GM21381 (cell line): ENCODE results near the gene ERBB2.
"Not testable (repeated sequence)": the region's sequence is repeated elsewhere in the genome, so short reads cannot be mapped to it uniquely, and the experiment has no call there.

Experiments
- ATAC-seq: cut with Tn5 transposase; IDR thresholded peaks from one replicate; pipeline ENCODE4 v1.9.1; 2021; ENCODE audit warnings: mild to moderate bottlenecking, moderate library complexity; ENCODE audit not compliant: unreplicated experiment

ERBB2 gene

DNA sequence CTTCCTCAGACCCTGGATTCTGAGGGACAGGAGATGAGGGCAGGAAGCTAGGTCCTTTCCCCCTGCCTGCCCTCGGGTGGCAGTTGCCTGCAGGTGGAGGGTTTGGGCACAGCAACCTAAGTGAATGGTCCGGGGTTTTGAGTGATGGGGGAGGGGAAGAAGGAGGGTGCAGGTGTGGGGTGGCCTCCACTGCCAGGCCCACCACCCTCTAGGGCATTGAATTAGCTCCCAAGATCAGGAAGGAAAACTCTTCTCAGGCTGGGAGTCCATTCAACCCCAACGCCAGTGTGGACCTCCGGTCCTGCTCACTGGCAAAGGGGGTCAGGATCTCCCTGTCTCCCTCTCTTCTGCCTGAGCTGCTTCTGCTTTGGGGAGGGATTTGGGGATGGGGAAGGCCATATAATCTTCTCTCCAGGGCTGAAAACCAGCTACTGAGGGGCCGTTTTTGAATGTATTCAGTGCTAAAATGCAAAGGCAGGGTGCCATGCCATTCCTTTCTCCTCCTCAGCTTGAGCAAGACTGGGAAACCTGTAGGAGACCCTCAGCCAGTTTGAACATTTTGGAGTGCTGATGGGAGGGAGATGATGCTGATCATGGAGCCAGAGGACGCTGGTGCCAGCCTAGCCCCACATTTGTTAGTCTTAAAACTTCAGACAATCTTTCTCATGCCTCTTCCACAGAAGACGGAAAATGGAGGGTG lies 56.7 kb downstream of the ERBB2 start:
- ATAC-seq = no peak

DNA sequence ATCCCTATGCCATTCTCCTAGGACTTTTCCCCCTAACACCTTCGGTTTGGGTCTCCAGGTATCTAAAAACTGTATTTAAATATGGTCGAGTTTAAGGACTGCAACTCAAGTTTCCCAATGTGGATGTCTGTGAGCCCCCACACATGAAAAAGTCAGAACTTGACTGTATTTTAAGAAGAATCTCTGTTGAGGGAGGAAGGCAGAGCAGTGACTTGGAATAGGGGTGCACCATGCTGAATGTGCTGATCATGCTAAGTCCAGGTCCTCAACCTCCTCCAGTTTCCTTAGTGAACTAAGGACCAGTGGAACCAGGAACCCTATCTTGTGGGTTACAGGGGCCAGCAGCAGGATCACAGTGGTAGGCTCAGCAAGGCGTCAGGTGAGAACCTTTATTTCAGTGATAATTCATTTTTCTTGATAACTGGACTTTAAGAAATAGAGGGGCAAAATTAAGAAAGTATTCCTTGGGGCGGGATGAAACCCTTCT lies 57.4 kb downstream of the ERBB2 start:
- ATAC-seq = no peak

DNA sequence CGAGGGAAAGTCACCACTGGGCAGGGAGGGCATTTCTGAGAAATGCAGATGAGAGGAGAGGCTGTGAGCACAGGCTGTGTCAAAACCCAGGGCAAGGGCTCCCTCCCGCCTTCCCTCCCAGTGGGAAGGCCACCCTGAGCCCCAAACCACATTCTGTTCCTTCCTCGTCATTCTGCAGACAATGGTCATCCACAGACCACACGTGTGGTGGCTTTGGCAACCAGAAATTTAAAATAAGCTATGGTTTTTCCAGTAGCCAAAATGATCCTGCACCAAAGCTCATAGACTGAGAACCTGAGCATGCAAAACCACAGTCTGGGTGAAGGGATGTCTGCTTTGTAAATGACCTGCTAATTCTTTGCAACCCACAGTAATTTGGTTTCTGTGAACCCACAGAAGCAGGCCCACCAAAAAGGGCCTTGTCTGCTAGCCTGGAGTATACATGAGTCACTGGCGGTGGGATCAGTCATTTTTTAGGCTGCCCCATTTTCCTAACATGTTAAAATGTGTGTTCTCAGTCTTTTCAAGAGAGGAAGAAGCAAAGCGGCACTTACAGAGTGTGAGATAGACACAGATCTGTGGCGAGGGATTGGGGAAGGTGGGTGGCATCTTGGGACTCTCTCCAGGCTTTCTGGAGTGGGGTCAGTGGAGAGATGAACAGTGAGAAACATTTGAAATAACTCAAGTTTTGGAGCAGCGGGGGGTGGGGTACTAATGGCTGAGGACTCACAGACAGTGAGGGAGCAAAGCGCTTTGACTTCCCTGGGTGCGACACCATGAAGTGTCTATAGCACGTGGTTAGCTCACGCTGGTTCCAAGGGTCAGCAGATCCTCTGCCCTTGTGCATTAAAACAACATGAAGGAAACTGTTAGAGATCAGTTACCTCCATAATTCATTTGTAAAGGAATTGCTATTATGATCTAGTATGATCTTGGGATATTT lies 58.3 kb downstream of the ERBB2 start:
- no peak for ATAC-seq

GRCh38 chr17:39759204-39759603 lies 59.3 kb downstream of the ERBB2 start:
- no peak for ATAC-seq

DNA sequence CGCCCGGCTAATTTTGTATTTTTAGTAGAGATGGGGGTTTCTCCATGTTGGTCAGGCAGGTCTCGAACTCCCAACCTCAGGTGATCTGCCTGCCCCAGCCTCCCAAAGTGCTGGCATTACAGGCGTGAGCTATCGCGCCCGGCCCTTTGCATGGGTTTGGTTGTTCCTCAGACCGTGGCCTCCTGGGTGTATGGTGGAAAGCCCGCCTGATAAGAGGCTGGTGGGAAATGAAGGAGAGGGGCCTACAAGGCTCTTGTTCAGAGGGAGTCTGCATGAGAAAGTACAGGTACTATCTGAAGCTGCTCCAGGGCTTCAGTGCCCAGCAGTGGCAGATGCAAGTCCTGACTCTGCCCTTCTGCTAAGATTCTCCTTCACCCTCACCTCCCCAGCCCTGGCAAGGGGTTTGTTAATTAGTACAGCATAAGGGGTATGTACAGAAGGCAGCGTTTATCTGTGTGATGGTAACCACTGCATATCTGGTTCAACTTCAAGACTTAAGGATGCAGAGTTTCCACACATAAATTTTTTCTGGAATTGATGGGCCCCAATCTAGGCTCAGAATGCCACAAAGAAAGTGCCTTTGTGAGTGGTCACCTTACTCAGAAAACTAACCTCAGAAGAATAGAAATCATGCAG lies 62.1 kb downstream of the ERBB2 start:
- ATAC-seq = no peak

DNA sequence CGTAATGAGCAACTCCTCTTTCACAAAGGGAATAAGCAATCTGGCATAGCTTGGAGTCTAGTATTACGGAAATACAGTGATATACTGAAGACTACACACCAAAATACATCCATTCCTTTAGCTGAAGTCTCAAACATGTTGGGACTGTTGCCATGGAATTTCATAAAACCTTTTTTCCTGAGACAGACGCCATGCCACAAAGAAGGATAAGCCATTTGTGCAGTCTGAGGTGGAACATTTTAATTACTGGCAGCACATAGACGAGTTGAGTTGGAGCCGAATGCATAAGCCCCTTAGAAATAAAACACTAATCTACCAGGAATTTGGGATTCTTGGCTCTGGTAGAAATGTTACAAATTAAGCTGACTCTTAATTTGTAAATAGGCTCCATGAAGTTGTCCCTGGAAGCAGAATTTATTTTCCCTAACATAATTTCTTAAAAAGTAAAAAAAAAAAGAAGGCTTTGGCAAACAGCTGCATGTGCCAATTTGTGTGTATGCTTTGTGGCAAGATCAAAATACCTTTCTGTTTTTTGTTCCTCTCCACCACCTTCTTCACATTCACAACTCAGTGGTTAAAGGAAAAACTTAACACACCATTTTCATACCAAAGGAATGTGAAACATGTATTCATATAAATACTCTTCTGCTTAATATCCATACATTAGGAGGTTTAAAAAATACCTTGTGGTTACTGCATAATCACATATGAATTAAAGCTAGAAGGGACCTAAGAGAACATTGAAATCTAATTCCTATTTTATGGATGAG lies 63.4 kb downstream of the ERBB2 start:
- no peak for ATAC-seq

- ATAC-seq = not testable (repeated sequence)
Observed at GRCh38 chr17:39764171-39764570, 64.3 kb downstream of the ERBB2 start.

DNA sequence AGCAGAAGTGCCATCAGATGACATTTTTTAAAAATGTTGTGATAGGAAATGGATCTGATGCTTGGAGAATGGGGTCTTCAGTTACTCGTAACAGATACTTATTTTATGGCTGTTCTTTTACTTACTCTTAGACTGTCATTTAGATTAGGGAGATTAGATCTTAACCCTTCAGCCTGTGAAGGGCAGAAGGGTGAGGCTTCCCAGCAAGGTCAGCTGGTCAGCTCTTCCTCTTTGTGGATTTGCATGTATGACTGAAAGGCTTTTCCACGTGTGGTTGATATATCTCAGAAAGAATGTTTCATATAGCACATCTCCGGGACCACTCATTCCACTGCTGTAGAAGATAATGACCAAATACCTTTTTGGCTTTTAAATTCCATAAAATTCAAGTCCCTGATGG lies 65.3 kb downstream of the ERBB2 start:
- ATAC-seq = no peak

- ATAC-seq = no peak
Observed at GRCh38 chr17:39765766-39766165, 65.9 kb downstream of the ERBB2 start.

DNA sequence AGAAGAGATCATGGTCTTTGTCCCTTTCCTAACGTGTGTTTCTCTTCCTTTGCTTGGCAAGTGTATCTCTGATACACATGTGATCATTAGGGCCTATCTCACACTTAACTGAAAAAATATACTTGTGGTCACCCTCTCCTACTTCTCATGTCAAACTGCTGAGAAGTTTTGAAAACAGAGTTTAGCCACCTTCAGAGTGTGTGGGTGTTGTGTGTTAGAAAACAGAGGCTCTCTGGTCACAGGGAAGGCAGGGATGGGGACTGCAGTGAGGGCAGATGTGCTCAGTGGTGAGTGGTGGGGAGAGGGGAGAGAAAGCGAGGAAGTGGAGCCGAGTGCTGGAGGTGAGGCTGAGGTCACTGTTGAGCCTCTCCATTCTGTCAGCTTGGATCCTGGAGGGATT lies 67.3 kb downstream of the ERBB2 start:
- ATAC-seq = no peak

DNA sequence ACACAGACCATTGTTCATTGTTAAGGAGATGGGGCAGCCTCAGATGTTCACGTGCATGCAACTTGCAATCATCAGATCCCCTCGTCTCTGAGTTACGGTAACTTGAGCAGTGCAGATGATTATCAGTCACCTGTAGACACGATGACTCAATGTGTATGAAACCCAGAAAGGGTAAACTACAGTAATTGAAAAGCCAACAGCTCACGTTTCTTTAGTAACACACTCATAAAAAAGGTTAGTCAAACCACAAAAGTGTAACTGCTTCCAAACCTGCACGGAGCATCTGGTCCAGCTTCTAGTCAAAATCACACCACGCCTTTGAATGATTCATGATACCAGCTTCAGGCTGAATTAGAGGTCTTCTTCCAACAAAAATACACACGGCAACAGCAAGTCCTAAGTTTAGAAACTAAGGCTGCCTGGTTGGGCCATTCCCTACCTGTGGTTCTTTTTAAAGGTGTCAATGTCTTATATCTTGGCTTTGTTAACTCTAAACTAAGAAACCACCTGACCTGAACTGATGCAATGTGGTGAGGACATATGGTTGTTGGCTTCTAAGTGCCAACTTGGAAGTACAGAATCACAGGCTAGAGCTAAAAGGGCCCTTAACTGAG lies 70.2 kb downstream of the ERBB2 start:
- peak; percentile 50 for ATAC-seq

DNA sequence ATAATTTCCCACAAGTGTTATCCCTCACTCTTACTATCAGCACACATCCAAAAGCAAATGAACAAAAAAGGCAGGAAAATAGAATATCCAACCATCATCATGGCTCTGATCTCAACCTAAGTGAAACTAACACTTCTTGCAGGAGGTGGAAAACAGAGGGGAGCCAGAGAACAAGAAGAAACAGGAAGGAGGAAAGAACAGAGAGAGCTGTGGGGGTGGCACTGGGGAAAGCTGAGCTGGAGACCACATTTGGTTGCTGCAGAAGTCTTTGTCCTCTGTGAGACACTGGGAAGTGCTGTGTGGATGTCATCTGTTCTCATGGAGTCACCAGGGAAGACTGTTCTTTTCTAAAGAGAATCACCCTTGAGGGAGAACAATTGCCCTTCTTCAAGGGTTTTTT lies 72.6 kb downstream of the ERBB2 start:
- no peak for ATAC-seq

- no peak for ATAC-seq
Observed at GRCh38 chr17:39772987-39773934, 73.4 kb downstream of the ERBB2 start.

GRCh38 chr17:39774047-39774446 lies 74.2 kb downstream of the ERBB2 start:
- ATAC-seq = no peak

DNA sequence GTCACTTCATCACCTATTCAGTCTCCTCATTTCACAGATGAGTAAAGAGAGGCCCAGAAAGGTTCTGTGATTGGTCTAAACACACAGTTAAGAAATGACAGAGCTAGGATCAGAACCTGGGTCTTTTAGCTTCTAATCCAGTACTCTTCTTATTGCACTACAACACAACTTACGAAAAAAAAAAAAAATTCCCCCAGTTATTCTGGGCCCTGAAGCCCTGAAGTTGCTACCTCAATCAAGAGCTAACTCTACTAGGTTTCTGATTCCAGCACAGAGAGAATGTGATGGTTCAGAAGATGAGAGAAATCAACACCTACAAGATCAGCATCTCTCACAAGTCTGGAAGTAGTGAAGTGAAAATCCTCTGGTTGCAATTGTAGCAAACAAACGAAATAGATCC lies 75.2 kb downstream of the ERBB2 start:
- no peak for ATAC-seq

DNA sequence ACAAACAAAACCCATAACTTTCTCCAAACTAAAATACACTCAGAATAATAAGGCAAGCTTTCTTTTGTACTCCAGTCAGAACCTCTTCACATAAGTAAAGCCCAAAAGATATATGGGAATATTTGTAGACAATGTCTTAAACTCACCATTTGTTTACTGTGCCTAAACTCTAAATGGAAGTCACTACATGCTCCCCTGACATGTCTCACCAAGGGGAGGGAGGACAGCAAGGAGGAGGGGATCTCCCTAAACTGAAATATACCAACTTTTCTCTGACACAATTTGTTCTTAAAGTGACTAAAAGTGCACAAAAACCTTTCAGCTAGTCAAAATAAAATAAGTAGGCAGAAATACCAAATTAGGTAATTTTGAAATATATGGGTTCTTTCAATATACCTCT lies 76.4 kb downstream of the ERBB2 start:
- ATAC-seq = no peak

- ATAC-seq = peak; percentile 46
Observed at GRCh38 chr17:39777534-39778365, 77.9 kb downstream of the ERBB2 start.
